H1 (cell line): ENCODE data around the gene ARHGAP22. TPM values are rescaled to one million over a fixed set of nuclear protein-coding genes. Genes with fewer than 3 reads are reported as not detected.

Source experiments
- CTCF ChIA-PET: fragments of 300-600 bp; sonication (Branson Sonifier 250); formaldehyde crosslinking; loops from one replicate; lab custom pipeline; 2021; ENCODE audit not compliant: partially characterized antibody; lab: Charles Lee
- POLR2A ChIA-PET: fragments of 300-600 bp; sonication (Branson Sonifier 250); formaldehyde crosslinking; loops from one replicate; lab custom pipeline; 2021; ENCODE audit warnings: inconsistent platforms; ENCODE audit not compliant: partially characterized antibody; lab: Charles Lee
- DNase-seq, 2 experiments: peaks; one replicate each; pipeline versions ENCODE4 v3.0.0 to v3.0.0-alpha.2; 2010 to 2022; ENCODE audit warnings: low spot score in 2 of 2, low read depth in 1 of 2, mixed read lengths in 1 of 2
- FAIRE-seq: peaks from 2 replicates; lab custom pipeline; 2011; peaks lifted over from hg19 to GRCh38; lab: Jason Lieb, UNC
- H2AFZ ChIP-seq: 2 replicates; pipeline ENCODE4 v1.8.1; 2012; ENCODE audit warnings: low read length, inconsistent platforms
- H2AK5ac ChIP-seq: 2 replicates; pipeline ENCODE4 v1.6.1; 2013; ENCODE audit warnings: low read depth, low read length
- H2BK120ac ChIP-seq: replicated peaks from 2 replicates; pipeline ENCODE3; 2013; ENCODE audit warnings: low read depth, low read length, inconsistent platforms
- H2BK12ac ChIP-seq: 2 replicates; pipeline ENCODE4 v1.6.1; 2013; ENCODE audit warnings: low read depth, low read length
- H2BK15ac ChIP-seq: 2 replicates; pipeline ENCODE4 v1.6.1; 2013; ENCODE audit warnings: low read length
- H2BK20ac ChIP-seq: 2 replicates; pipeline ENCODE4 v1.6.1; 2013; ENCODE audit warnings: low read length
- H2BK5ac ChIP-seq: 2 replicates; pipeline ENCODE4 v1.6.1; 2013; ENCODE audit warnings: low read depth, low read length
- H3K14ac ChIP-seq: 2 replicates; pipeline ENCODE4 v1.6.1; 2013; ENCODE audit warnings: inconsistent platforms; ENCODE audit not compliant: insufficient read length
- H3K18ac ChIP-seq: 2 replicates; pipeline ENCODE4 v1.6.1; 2013; ENCODE audit warnings: low read length; ENCODE audit errors: extremely low read depth
- H3K23ac ChIP-seq: 2 replicates; pipeline ENCODE4 v1.6.1; 2013; ENCODE audit warnings: inconsistent platforms; ENCODE audit not compliant: insufficient read length
- H3K23me2 ChIP-seq: 2 replicates; pipeline ENCODE4 v1.6.1; 2013; ENCODE audit warnings: low read depth, low read length
- H3K27ac ChIP-seq: 2 replicates; pipeline ENCODE4 v1.6.1; 2011; ENCODE audit warnings: low read depth, low read length, inconsistent platforms
- H3K27me3 ChIP-seq, 4 experiments: replicated peaks in 1 of 4; 1 replicate in 1 of 4; 2 replicates in 3 of 4; pipeline versions ENCODE4 v1.6.1 to v1.8.1; 2011 to 2013; ENCODE audit warnings: low read length in 3 of 4, mild to moderate bottlenecking in 3 of 4, inconsistent platforms in 2 of 4, mixed read lengths in 2 of 4, moderate library complexity in 1 of 4; ENCODE audit not compliant: control insufficient read depth in 3 of 4, insufficient read depth in 3 of 4; ENCODE audit errors: extremely low read depth in 1 of 4
- H3K36me3 ChIP-seq, 4 experiments: 2 replicates each; pipeline versions ENCODE4 v1.6.1 to v1.8.1; 2011 to 2013; ENCODE audit warnings: mild to moderate bottlenecking in 4 of 4, low read length in 3 of 4, moderate library complexity in 2 of 4, control low read depth in 1 of 4, inconsistent platforms in 1 of 4; ENCODE audit not compliant: insufficient read depth in 4 of 4, control insufficient read depth in 2 of 4
- H3K4ac ChIP-seq: replicated peaks from 2 replicates; pipeline ENCODE3; 2013; ENCODE audit warnings: low read length, low read depth, mixed read lengths, inconsistent platforms; ENCODE audit not compliant: insufficient read length
- H3K4me1 ChIP-seq, 4 experiments: replicated peaks in 1 of 4; 1 replicate in 1 of 4; 2 replicates in 3 of 4; pipeline versions ENCODE4 v1.6.1 to v1.8.1; 2011 to 2013; ENCODE audit warnings: low read length in 3 of 4, inconsistent platforms in 2 of 4, mixed read lengths in 1 of 4; ENCODE audit not compliant: insufficient read depth in 4 of 4, control insufficient read depth in 3 of 4
- H3K4me2 ChIP-seq, 2 experiments: 2 replicates each; pipeline versions ENCODE4 v1.6.1 to v1.8.1; 2011 to 2013; ENCODE audit warnings: low read depth in 2 of 2, low read length in 2 of 2, control low read depth in 1 of 2, inconsistent platforms in 1 of 2, mild to moderate bottlenecking in 1 of 2; ENCODE audit not compliant: insufficient read depth in 1 of 2
- H3K4me3 ChIP-seq, 4 experiments: fragments of 200-600, 300-600 bp in 1 of 4; sonication (generic), shearing (Covaris generic), sonication (Bioruptor Twin) in 1 of 4; 2 replicates each; pipeline versions ENCODE4 v1.5.1 to v1.8.1; 2011 to 2016; ENCODE audit warnings: low read length in 4 of 4, low read depth in 3 of 4, control low read depth in 2 of 4, inconsistent platforms in 2 of 4, mild to moderate bottlenecking in 2 of 4, mixed read lengths in 1 of 4, moderate library complexity in 1 of 4; ENCODE audit not compliant: insufficient read depth in 2 of 4; ENCODE audit errors: extremely low read depth in 1 of 4
- H3K56ac ChIP-seq: replicated peaks from 2 replicates; pipeline ENCODE3; 2013; ENCODE audit warnings: low read depth, mild to moderate bottlenecking, mixed read lengths, low read length, inconsistent platforms; ENCODE audit not compliant: insufficient read length
- H3K79me1 ChIP-seq: 2 replicates; pipeline ENCODE4 v1.6.1; 2013; ENCODE audit warnings: low read depth, low read length, control low read depth
- H3K79me2 ChIP-seq, 2 experiments: 2 replicates each; pipeline versions ENCODE4 v1.6.1 to v1.8.1; 2012 to 2013; ENCODE audit warnings: low read length in 2 of 2, mild to moderate bottlenecking in 2 of 2, inconsistent platforms in 1 of 2; ENCODE audit not compliant: insufficient read depth in 2 of 2, control insufficient read depth in 1 of 2
- H3K9ac ChIP-seq, 4 experiments: replicated peaks in 1 of 4; 1 replicate in 1 of 4; 2 replicates in 3 of 4; pipeline versions ENCODE4 v1.6.1 to v1.8.1; 2011 to 2013; ENCODE audit warnings: low read depth in 3 of 4, low read length in 3 of 4, control low read depth in 2 of 4, mild to moderate bottlenecking in 2 of 4, moderate library complexity in 2 of 4, inconsistent platforms in 1 of 4; ENCODE audit errors: extremely low read depth in 1 of 4
- H3K9me3 ChIP-seq, 2 experiments: 2 replicates each; pipeline versions ENCODE4 v1.6.1 to v1.8.1; 2012 to 2013; ENCODE audit warnings: mild to moderate bottlenecking in 2 of 2, moderate library complexity in 2 of 2, control low read depth in 1 of 2, inconsistent platforms in 1 of 2, low read depth in 1 of 2, low read length in 1 of 2, mixed read lengths in 1 of 2; ENCODE audit not compliant: insufficient read depth in 2 of 2
- H4K20me1 ChIP-seq, 2 experiments: replicated peaks in 1 of 2; 2 replicates each; pipeline versions ENCODE3 to v1.8.1; 2011 to 2013; ENCODE audit warnings: inconsistent platforms in 2 of 2, low read length in 2 of 2, mild to moderate bottlenecking in 1 of 2; ENCODE audit not compliant: insufficient read depth in 2 of 2, control insufficient read depth in 1 of 2
- H4K5ac ChIP-seq: 2 replicates; pipeline ENCODE4 v1.6.1; 2013; ENCODE audit warnings: low read length, low read depth, mixed read lengths, inconsistent platforms; ENCODE audit not compliant: insufficient read length
- H4K8ac ChIP-seq: 2 replicates; pipeline ENCODE4 v1.8.0; 2013; ENCODE audit warnings: mild to moderate bottlenecking, moderate library complexity, low read length, inconsistent platforms; ENCODE audit not compliant: insufficient read depth; ENCODE audit errors: extremely low read depth
- H4K91ac ChIP-seq: replicated peaks from 2 replicates; pipeline ENCODE3; 2013; ENCODE audit warnings: low read length, mixed read lengths, inconsistent platforms; ENCODE audit not compliant: insufficient read length
- ASH2L ChIP-seq: fragments of 200-600, 300-600 bp; sonication (generic); IDR thresholded peaks from one replicate; pipeline ENCODE4 v1.7.1; 2017; ENCODE audit warnings: low read length
- BCL11A ChIP-seq, 2 experiments: IDR thresholded peaks; one replicate each; pipeline ENCODE4 v1.6.1; 2011; ENCODE audit warnings: low read depth in 2 of 2, low read length in 2 of 2, mild to moderate bottlenecking in 2 of 2
- CBX8 ChIP-seq: fragments of 300-800, 300-1000 bp; sonication (generic); IDR thresholded peaks from 2 replicates; pipeline ENCODE4 v1.7.1; 2016; ENCODE audit warnings: low read depth, low read length, borderline replicate concordance
- GTF2F1 ChIP-seq: IDR thresholded peaks from 2 replicates; pipeline ENCODE4 v1.6.1; 2012; ENCODE audit warnings: low read depth, low read length, improper control_type of control experiment, borderline replicate concordance
- SIRT6 ChIP-seq: IDR thresholded peaks from one replicate; pipeline ENCODE4 v1.7.1; 2012; ENCODE audit warnings: low read length, inconsistent platforms
- SP1 ChIP-seq: IDR thresholded peaks from 2 replicates; pipeline ENCODE4 v1.6.1; 2011; ENCODE audit warnings: low read depth, low read length
- YY1 ChIP-seq: IDR thresholded peaks from 2 replicates; pipeline ENCODE4 v1.6.1; 2011; ENCODE audit warnings: low read depth, mild to moderate bottlenecking, low read length
- WGBS, 2 experiments: shearing (Covaris generic) in 1 of 2; methylation state at CpG; one replicate each; pipeline versions ENCODE4 v1.1.6 to v1.1.7; 2013 to 2015; ENCODE audit warnings: low lambda C conversion rate in 2 of 2, mixed read lengths in 2 of 2, inconsistent platforms in 1 of 2, low coverage in 1 of 2, missing lambda C conversion rate in 1 of 2; ENCODE audit not compliant: insufficient replicate concordance in 2 of 2, insufficient coverage in 1 of 2, insufficient read length in 1 of 2; ENCODE audit errors: extremely low coverage in 1 of 2, missing lambda C conversion rate in 1 of 2; 5-methylcytosine and 5-hydroxymethylcytosine counted together
- polyA plus RNA-seq, 7 experiments: library from polyadenylated mRNA; depleted of rRNA in 3 of 7; stranded (reverse) in 5 of 7; unstranded in 2 of 7; fragments of >200 nt in 5 of 7; fragments of 200-250 nt in 2 of 7; gene quantifications; 1 replicate in 5 of 7; 2 replicates in 1 of 7; 4 replicates in 1 of 7; pipeline versions ENCODE4 v1.2.1 to v1.2.3, GENCODE V29; 2011 to 2013; ENCODE audit warnings: missing spikeins in 2 of 7, mixed read lengths in 2 of 7
- total RNA-seq: library from RNA; stranded (reverse); fragmentation: NEBNext Ultra II Directional; extraction: Animal tissue kit (Norgen Biotek cat#: 25700); gene quantifications from 2 replicates; pipeline ENCODE4 v1.2.1, GENCODE V29; 2021
- TF ChIP-seq, protein P1 (sequence below), 3 experiments: IDR thresholded peaks; 1 replicate in 2 of 3; 2 replicates in 1 of 3; pipeline versions ENCODE4 v1.5.1 to v1.6.1; 2011; ENCODE audit warnings: low read length in 3 of 3, mild to moderate bottlenecking in 3 of 3, inconsistent platforms in 2 of 3, low read depth in 1 of 3, moderate library complexity in 1 of 3; ENCODE audit not compliant: insufficient read depth in 1 of 3; ENCODE audit errors: control extremely low read depth in 1 of 3

Gene ARHGAP22
- total and polyA plus RNA-seq, 2 of the 8 experiments (the other 6 are each of a cell fraction or from before 2014, with no cell fraction given): 3.6 to 11.2 TPM

DNA sequence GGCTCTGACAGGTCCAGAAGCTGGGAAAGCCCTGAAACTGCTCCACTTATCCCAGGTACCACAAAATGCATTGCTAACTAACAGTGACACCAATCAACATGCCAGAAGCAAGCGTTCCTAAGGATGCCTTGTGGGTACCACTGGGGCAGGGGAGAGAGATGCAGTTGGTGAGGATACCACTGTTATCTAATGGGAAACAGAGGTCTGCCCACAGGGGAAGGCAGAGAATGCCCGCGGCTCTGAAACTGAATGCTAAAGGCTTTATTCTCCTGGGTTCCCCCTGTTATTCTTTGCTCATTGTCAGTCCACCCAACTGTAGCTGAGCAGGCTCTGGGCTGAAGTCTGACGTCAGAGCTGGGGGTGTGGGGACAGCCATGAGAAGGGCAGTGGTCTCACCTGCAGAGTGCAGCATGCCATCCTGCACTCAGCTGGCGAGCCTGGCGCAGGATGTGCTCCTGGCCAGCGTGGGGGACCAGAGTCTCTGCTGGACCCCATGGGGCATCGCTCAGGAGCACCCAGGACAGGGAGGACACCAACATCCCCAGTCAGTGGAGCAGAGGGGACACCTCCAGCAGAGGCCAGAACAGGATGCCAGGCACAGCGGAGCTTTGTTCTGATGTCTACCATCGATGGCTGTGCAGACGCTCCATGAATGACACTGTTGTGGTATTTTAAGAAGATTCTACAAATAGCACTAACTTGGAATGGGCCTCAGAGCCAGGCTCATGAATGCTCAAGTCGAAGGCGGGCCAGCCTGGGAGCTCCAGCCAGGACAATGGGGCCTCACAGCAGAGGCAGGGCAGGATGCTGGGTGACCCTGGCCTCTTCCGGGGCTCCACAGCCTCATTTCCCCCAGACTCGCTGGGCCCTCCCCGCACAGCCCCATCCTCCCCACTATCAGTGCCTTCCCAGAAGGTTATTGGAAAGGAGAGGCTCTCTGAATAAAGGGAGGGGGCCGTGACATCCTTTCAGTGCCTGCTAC, 95.8 kb downstream of the ARHGAP22 start:
- CTCF ChIA-PET: interaction anchor here (0.6 to 11.5 kb wide), 22 partner anchors 10 to 147 kb away, joined by 3 to 141 read pairs (median 3); no protein-coding TSS in a partner anchor
- peak in 1 of 2 experiments; percentile 40 for DNase-seq
- H3K79me2 ChIP-seq: peaks cover 0 to 8% of the 10 kb centered on the region in 2 experiments; a peak in 1 of 4 replicates
- no peak overlapping the region for H2BK120ac ChIP-seq
- no peaks in the 10 kb centered on the region for H3K9me3 ChIP-seq
- no peak overlapping the region for H4K5ac ChIP-seq
- H4K20me1 ChIP-seq: peaks cover 1 to 5% of the 10 kb centered on the region in 2 experiments
- 93% methylated on average over 17 of the region's 17 CpGs; no CpG with 5 or more reads in 1 of the 2 experiments for WGBS, 2 experiments
- no peak overlapping the region for H2BK15ac ChIP-seq
- H3K36me3 ChIP-seq: no peaks in the 10 kb centered on the region; a peak in 1 of 8 replicates
- no peaks in the 10 kb centered on the region for H3K27me3 ChIP-seq
- H3K4me1 ChIP-seq: peaks cover 2 to 5% (median 3%) of the 10 kb centered on the region in 4 experiments; a peak in 4 of 7 replicates
- peak overlapping the region; percentile 51; the same call in 1 of the 2 replicates for H4K8ac ChIP-seq
- no peak overlapping the region for H3K4me3 ChIP-seq
- FAIRE-seq: no peak
- H3K9ac ChIP-seq: no peak overlapping the region
- H2BK5ac ChIP-seq: no peak overlapping the region
- no peak overlapping the region; the same call in 1 of the 2 replicates for H3K18ac ChIP-seq
- no peak overlapping the region for H4K91ac ChIP-seq
- H2AK5ac ChIP-seq: no peak overlapping the region
- no peak overlapping the region for H3K4ac ChIP-seq
- no peak overlapping the region for H3K27ac ChIP-seq
- peaks cover 10% of the 10 kb centered on the region; the same call in 1 of the 2 replicates for H3K79me1 ChIP-seq
- H3K4me2 ChIP-seq: no peak overlapping the region
- no peak overlapping the region for H3K14ac ChIP-seq
- no peak overlapping the region for H2BK20ac ChIP-seq
- H2BK12ac ChIP-seq: no peak overlapping the region
- no peak overlapping the region for H2AFZ ChIP-seq
- POLR2A ChIA-PET: interaction anchor here (0.8 to 1.9 kb wide), 3 partner anchors 11 to 70 kb away, joined by 3 to 4 read pairs (median 3); no protein-coding TSS in a partner anchor
- no peak overlapping the region for H3K23ac ChIP-seq
- no peak overlapping the region for H3K56ac ChIP-seq
- no peaks in the 10 kb centered on the region for H3K23me2 ChIP-seq
- TF ChIP-seq SP1 (no peak), CBX8 (no peak), SIRT6 (no peak), GTF2F1 (no peak), ASH2L (no peak), YY1 (no peak), BCL11A (IDR thresholded peaks at IDR 0.05; ENCODE audit: low read depth in 2 of 2, low read length in 2 of 2) (no peak)
- TF ChIP-seq, protein P1, sequence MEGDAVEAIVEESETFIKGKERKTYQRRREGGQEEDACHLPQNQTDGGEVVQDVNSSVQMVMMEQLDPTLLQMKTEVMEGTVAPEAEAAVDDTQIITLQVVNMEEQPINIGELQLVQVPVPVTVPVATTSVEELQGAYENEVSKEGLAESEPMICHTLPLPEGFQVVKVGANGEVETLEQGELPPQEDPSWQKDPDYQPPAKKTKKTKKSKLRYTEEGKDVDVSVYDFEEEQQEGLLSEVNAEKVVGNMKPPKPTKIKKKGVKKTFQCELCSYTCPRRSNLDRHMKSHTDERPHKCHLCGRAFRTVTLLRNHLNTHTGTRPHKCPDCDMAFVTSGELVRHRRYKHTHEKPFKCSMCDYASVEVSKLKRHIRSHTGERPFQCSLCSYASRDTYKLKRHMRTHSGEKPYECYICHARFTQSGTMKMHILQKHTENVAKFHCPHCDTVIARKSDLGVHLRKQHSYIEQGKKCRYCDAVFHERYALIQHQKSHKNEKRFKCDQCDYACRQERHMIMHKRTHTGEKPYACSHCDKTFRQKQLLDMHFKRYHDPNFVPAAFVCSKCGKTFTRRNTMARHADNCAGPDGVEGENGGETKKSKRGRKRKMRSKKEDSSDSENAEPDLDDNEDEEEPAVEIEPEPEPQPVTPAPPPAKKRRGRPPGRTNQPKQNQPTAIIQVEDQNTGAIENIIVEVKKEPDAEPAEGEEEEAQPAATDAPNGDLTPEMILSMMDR (IDR thresholded peaks at IDR 0.05; ENCODE audit: control extremely low read depth in 1 of 3, insufficient read depth in 1 of 3, low read depth in 1 of 3, low read length in 3 of 3): no peak
